GM12878 (cell line): ENCODE results near the gene LMF2. TPM values are rescaled to one million over a fixed set of nuclear protein-coding genes. Genes with fewer than 3 reads are reported as not detected.

Experiments used
- ATAC-seq: fragments of 200-7000 bp; cut with Tn5 transposase; 3 replicates; pipeline ENCODE4 v1.9.1; 2020; ENCODE audit warnings: mild to moderate bottlenecking, moderate library complexity
- BruUV-seq: library from RNA; stranded (reverse); fragments of 400-500 nt; replicated peaks from 2 replicates; lab custom pipeline; 2021; lab: Mats Ljungman, UMichigan
- CTCF ChIA-PET: fragments of 300-600 bp; sonication (Branson Sonifier 250); formaldehyde crosslinking; extraction: SDS; loops from one replicate; lab custom pipeline; 2021; ENCODE audit warnings: inconsistent platforms; lab: Yijun Ruan, JAX
- POLR2A ChIA-PET: fragments of 350-600 bp; formaldehyde crosslinking; extraction: SDS; loops from one replicate; lab custom pipeline; 2021; ENCODE audit warnings: inconsistent platforms; lab: Charles Lee
- RAD21 ChIA-PET: fragments of 300-600 bp; sonication (Branson Sonifier 250); formaldehyde crosslinking; loops from one replicate; lab custom pipeline; 2023; ENCODE audit warnings: antibody characterized with exemption; ENCODE audit not compliant: unreplicated experiment; lab: Charles Lee
- SMC1A ChIA-PET: fragments of 300-600 bp; sonication (Branson Sonifier 250); formaldehyde crosslinking; loops from one replicate; lab custom pipeline; 2023; ENCODE audit not compliant: unreplicated experiment, uncharacterized antibody; lab: Charles Lee
- DNase-seq: peaks from one replicate; pipeline ENCODE4 v3.0.0-alpha.2; 2011; ENCODE audit warnings: low read depth, low spot score
- FAIRE-seq: peaks from 3 replicates; lab custom pipeline; 2011; peaks lifted over from hg19 to GRCh38; lab: Jason Lieb, UNC
- H2AFZ ChIP-seq: 2 replicates; pipeline ENCODE4 v1.6.0; 2011; ENCODE audit warnings: low read depth, low read length, control low read depth; ENCODE audit not compliant: control insufficient read depth
- H3K27ac ChIP-seq: 2 replicates; pipeline ENCODE4 v1.5.1; 2011; ENCODE audit warnings: control low read depth; ENCODE audit not compliant: control insufficient read depth, insufficient read depth
- H3K27me3 ChIP-seq, 2 experiments: replicated peaks in 1 of 2; 2 replicates each; pipeline versions ENCODE4 v1.6.0 to v1.6.1; 2011; ENCODE audit warnings: low read length in 1 of 2; ENCODE audit not compliant: control insufficient read depth in 2 of 2, insufficient read depth in 2 of 2
- H3K36me3 ChIP-seq, 2 experiments: 2 replicates each; pipeline ENCODE4 v1.5.1; 2011; ENCODE audit warnings: low read length in 1 of 2; ENCODE audit not compliant: control insufficient read depth in 2 of 2, insufficient read depth in 2 of 2
- H3K4me1 ChIP-seq: 2 replicates; pipeline ENCODE4 v1.6.1; 2011; ENCODE audit warnings: mild to moderate bottlenecking, low read length, moderate library complexity, mixed read lengths; ENCODE audit not compliant: control insufficient read depth, insufficient read depth
- H3K4me2 ChIP-seq: 2 replicates; pipeline ENCODE4 v1.6.0; 2011; ENCODE audit warnings: control low read depth; ENCODE audit not compliant: control insufficient read depth, insufficient read depth
- H3K4me3 ChIP-seq: fragments of 200-600 bp; sonication (generic); 2 replicates; pipeline ENCODE4 v1.5.1; 2016
- H3K79me2 ChIP-seq: 2 replicates; pipeline ENCODE4 v1.6.0; 2011; ENCODE audit warnings: low read length; ENCODE audit not compliant: control insufficient read depth, insufficient read depth
- H3K9ac ChIP-seq: 2 replicates; pipeline ENCODE4 v1.8.0; 2011; ENCODE audit warnings: low read length, control low read depth, mixed read lengths; ENCODE audit not compliant: control insufficient read depth, insufficient read depth
- H3K9me3 ChIP-seq: replicated peaks from 3 replicates; pipeline ENCODE4 v1.5.1; 2011; ENCODE audit warnings: mild to moderate bottlenecking, low read length; ENCODE audit not compliant: control insufficient read depth, insufficient read depth
- H4K20me1 ChIP-seq: 2 replicates; pipeline ENCODE4 v1.6.0; 2011; ENCODE audit not compliant: control insufficient read depth, insufficient read depth
- CUX1 ChIP-seq: IDR thresholded peaks from 2 replicates; pipeline ENCODE4 v1.6.1; 2012; ENCODE audit warnings: improper control_type of control experiment, low read depth, low read length; ENCODE audit not compliant: insufficient replicate concordance
- JUND ChIP-seq: IDR thresholded peaks from 2 replicates; pipeline ENCODE4 v1.6.1; 2012; ENCODE audit warnings: low read depth, mild to moderate bottlenecking, low read length, improper control_type of control experiment, moderate library complexity
- POLR2AphosphoS5 ChIP-seq: IDR thresholded peaks from 2 replicates; pipeline ENCODE4 v1.6.1; 2011; ENCODE audit warnings: mild to moderate bottlenecking, low read length, inconsistent platforms
- ZBED1 ChIP-seq: IDR thresholded peaks from 2 replicates; pipeline ENCODE4 v1.6.1; 2016; ENCODE audit warnings: borderline replicate concordance
- WGBS: methylation state at CpG from one replicate; pipeline ENCODE4 v1.1.6; 2016; ENCODE audit warnings: low lambda C conversion rate; ENCODE audit not compliant: insufficient replicate concordance, insufficient coverage; ENCODE audit errors: missing lambda C conversion rate; 5-methylcytosine and 5-hydroxymethylcytosine counted together
- in situ Hi-C: fragments of 300-500 bp; cut with MboI; formaldehyde crosslinking; loops from 9 replicates; pipeline ENCODE4 v1.14.3; 2018; ENCODE audit warnings: mixed read lengths
- intact Hi-C: fragments of 100-400 bp; cut with micrococcal nuclease; formaldehyde crosslinking; loops from one replicate; pipeline ENCODE4 v1.14.2; 2022; ENCODE audit not compliant: unreplicated experiment
- polyA plus RNA-seq, 11 experiments: library from polyadenylated mRNA; depleted of rRNA in 4 of 11; unstranded in 6 of 11; stranded (reverse) in 5 of 11; fragments of >200 nt; fragmentation: Nextera tagmentation in 4 of 11; fragmentation: Illumina TruSeq in 1 of 11; extraction: Ambion mirVana in 4 of 11; extraction: Trizol in 1 of 11; gene quantifications; 1 replicate in 1 of 11; 2 replicates in 10 of 11; pipeline versions ENCODE4 v1.2.1 to v1.2.3, GENCODE V29; 2011 to 2016; ENCODE audit warnings: inconsistent platforms in 2 of 11, missing spikeins in 2 of 11, low read depth in 1 of 11
- total RNA-seq, 4 experiments: library from RNA; depleted of rRNA in 3 of 4; stranded (reverse); fragments of >200 nt in 3 of 4; fragmentation: Illumina TruSeq in 1 of 4; extraction: Trizol in 1 of 4; gene quantifications; 2 replicates each; pipeline versions ENCODE4 v1.2.1 to v1.2.3, GENCODE V29; 2013 to 2021

LMF2 gene
- total and polyA plus RNA-seq, 10 of the 15 experiments (the other 5 are each of a cell fraction or from before 2014, with no cell fraction given), result 0.08 to 57.5 (median 21.2) TPM

- ATAC-seq, result no peak
- peak overlapping the region; percentile 94 for H3K27ac ChIP-seq
- ChIA-PET POLR2A (interaction anchor here (0.5 to 6.5 kb wide), 11 partner anchors 9 to 210 kb away, joined by 3 to 232 read pairs (median 10); partner anchors contain the start of genes KLHDC7B, LMF2, NCAPH2 and SYCE3), SMC1A (interaction anchor here (0.7 to 5.8 kb wide), 9 partner anchors 11 to 96 kb away, joined by 3 to 58 read pairs (median 8); partner anchors contain the start of genes CHKB, LMF2, NCAPH2 and SYCE3), RAD21 (interaction anchor here (0.8 to 6.3 kb wide), 10 partner anchors 11 to 126 kb away, joined by 3 to 106 read pairs (median 12); partner anchors contain the start of genes LMF2, NCAPH2 and SYCE3), CTCF (interaction anchor here (0.8 to 3.5 kb wide), 14 partner anchors 10 to 184 kb away, joined by 3 to 38 read pairs (median 8); partner anchors contain the start of genes LMF2, NCAPH2 and SYCE3)
- no peak for TF ChIP-seq JUND
- TF ChIP-seq CUX1, result peak; percentile 33
- TF ChIP-seq POLR2AphosphoS5, result peak; percentile 3; the same call in 1 of the 2 replicates
- TF ChIP-seq ZBED1, result 0 out of 2 replicates have a peak, but pooled peaks have one; percentile 10
- peak overlapping the region; percentile 74 for H3K4me3 ChIP-seq
- no peaks in the 10 kb centered on the region for H3K27me3 ChIP-seq
- no peak overlapping the region for H2AFZ ChIP-seq
- WGBS, result 1% methylated on average over 19 of the region's 19 CpGs
- no TSS peak for BruUV-seq
- peaks cover 5 to 31% of the 10 kb centered on the region in 2 experiments; a peak in 3 of 4 replicates for H3K36me3 ChIP-seq
- DNase-seq, result no peak
- intact Hi-C loops (loop anchor here (5.0 kb wide), 2 partner anchors 38 to 58 kb away; partner anchors contain the start of genes CHKB and SYCE3), in situ Hi-C loops (loop anchor here (5.0 kb wide), 1 partner anchor 98 kb away; no protein-coding TSS in a partner anchor)
- no peak for FAIRE-seq
- no peaks in the 10 kb centered on the region for H3K9me3 ChIP-seq
- peaks cover 46% of the 10 kb centered on the region for H3K79me2 ChIP-seq
- peaks cover 16% of the 10 kb centered on the region for H3K4me1 ChIP-seq
- peak overlapping the region; percentile 97 for H3K4me2 ChIP-seq
- H4K20me1 ChIP-seq, result no peaks in the 10 kb centered on the region
- H3K9ac ChIP-seq, result peak overlapping the region; percentile 94
Observed at GRCh38 chr22:50524676-50525103, 17.2 kb upstream of the LMF2 start.
